ENCODE data around the gene ATG2A.

Gene ATG2A

GRCh38 chr11:64884019-64884418, 33.0 kb downstream of the ATG2A start:
- no peak for DNase-seq (ENCODE audit: low spot score)

DNA sequence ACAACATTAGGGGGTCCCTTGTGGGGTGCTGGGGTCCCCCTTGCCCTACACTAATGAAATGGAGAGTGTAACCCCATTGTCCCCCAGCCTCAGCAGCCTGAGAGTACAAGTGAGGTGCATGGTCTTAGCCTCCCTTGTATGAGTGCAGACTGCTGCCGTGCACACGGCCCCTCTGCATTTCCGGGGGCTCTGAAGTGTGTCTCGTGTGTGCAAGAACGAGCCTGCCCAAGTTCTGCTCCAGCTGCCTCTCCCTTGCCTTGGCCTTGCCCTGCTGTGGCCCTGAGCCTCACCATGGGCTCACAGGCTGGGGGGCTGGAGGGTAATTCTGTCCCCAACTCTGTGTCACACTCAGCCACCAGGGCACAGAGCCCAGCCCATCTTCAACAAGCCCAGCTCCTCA, 33.4 kb downstream of the ATG2A start:
- DNase-seq (ENCODE audit: low spot score): no peak

DNA sequence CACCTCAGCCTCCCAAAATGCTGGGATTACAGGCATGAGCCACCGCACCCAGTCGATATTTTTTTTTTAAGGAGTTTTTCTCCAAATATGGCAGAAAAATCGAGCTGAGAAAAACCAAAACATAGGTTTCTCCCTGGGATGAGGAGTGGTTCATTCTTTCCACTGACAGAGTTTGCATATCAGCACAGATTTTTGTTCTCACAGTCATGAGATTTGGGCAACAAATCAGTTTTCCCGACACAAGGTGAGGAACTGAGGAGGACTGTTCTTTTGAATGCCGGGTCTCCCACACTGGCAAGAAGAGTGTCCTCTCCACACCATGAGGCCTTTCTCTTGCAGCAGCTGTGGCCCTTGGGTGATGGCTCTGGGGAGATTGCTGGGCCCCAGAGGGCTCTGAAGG, 34.8 kb downstream of the ATG2A start:
- DNase-seq (ENCODE audit: low spot score): no peak

DNA sequence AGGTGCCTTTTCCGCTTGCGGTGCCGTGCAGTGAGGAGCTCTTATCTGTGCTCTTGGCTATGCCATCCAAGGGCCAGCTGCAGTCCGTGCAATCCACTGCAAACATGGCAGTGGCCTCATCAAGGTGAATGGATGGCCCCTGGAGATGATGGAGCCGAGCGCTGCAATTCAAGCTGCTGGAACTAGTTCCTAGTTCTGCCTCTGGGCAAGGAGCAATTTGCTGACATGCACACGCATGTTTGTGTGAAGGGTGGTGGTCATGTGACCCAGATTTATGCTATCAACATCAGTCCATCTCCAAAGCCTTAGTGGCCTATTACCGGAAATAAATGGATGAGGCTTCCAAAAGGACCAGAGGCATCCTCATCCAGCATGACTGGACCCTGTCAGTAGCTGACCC, 35.5 kb downstream of the ATG2A start:
- no peak for DNase-seq (ENCODE audit: low spot score)

DNA sequence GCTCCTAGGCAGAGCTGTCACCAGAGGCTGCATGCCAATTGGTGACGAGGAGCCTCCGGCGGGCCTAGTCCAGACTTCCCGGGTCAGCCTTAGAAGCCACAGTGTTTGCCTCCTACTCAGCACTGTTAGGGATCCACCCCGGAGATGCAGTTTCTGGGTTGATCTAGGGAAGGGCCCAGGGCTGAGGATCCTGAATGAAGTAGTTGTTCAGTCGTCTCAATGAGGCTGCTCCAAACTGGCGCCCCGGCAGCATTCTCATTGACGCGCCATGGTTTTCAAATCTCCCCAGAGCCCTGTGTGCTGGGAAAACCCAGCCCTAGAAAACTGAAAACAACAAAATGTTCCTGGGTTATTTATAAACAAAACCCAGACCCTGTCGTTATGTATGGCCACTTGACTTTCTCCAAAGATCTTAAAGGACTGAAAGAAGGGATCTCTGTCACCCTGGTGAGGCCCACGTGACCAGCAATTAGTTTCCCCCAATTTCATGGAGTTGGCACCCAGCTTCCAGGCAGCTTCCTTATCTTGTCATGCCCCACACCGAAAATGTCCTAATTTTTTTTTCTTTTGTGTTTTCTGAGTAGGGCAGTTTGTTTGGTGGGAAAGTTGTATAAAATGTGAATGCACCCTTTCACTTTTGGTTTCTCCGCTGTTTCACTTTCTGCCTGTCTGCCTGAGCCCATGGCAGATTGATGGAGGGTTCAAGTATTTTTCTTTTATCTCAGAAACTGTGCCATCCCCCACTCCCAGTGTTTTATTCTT, 36.6 kb downstream of the ATG2A start:
- no peak for DNase-seq (ENCODE audit: low spot score)

GRCh38 chr11:64879244-64879900, 37.6 kb downstream of the ATG2A start:
- no peak for DNase-seq (ENCODE audit: low spot score)

DNA sequence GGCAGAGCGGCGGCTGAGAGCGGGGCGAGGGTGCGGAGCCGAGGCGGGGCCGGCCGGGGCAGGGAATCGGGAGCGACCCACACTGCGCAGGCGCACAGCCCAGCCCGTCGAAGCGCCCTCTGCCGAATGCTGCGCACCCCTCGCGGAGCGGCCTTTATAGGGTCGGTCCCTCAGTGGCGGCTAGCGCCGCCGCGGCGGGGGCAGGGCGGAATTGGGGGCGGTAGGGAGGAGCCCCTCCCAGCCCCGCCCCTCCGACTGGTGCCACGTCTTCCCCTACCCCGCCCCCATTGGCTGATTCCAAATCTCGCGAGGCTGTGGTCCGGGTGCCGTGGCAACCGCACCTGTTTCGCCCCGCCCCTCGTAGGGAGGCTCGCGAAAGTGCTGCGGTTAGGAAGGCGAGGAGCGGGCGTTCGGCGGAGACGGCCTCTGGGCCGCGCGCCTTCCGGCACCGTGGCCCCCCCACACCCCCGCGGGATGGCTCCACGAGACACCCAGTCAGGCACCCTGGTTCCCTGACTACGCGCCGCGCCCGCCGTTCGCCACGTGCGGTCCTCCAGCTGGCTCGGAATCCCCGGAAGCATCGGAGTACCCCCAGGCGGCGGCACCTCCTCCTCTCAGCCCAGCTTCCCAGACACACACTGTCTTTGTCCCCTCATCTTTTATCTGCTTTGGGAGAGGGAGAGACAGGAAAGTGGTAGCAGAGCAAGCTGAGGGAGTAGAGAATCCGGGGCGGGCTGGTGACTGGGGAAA, 38.3 kb downstream of the ATG2A start, which contains the start of gene EHD1:
Gene EHD1, minus strand, starts transcription at position 128 of the 750 bp plus-strand sequence. CDS start 157 bp downstream, outside the sequence.
- peak; percentile 99 for DNase-seq (ENCODE audit: low spot score)

GRCh38 chr11:64878223-64878493, 38.9 kb downstream of the ATG2A start:
- no peak for DNase-seq (ENCODE audit: low spot score)

- no peak for DNase-seq (ENCODE audit: low spot score)
Measured at GRCh38 chr11:64877390-64878222, 39.4 kb downstream of the ATG2A start.

DNA sequence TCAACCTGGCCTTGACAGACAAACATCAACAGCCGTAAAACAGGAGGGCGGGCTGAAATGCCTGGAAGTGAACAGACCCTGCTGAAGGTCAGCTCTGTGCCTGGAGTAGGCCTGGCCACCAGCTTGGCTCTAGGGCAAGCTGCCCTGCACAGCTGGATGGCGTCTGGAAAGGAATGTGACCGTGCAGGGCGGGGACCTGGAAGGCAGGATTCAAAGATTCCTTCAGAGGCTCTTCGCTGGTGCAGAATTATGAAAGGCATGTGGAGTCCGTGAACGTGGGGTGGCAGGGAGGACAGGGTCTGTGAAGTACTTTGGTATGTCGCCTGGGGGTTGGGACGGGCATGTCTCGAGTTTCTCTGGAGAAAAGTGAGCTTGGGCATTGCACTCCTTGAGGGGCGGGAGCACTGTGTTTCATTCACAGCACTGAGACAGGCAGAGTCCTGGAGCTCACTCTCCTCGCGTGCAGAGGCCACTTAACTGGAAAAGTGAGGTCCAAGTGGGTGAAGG, 40.1 kb downstream of the ATG2A start:
- no peak for DNase-seq (ENCODE audit: low spot score)

DNA sequence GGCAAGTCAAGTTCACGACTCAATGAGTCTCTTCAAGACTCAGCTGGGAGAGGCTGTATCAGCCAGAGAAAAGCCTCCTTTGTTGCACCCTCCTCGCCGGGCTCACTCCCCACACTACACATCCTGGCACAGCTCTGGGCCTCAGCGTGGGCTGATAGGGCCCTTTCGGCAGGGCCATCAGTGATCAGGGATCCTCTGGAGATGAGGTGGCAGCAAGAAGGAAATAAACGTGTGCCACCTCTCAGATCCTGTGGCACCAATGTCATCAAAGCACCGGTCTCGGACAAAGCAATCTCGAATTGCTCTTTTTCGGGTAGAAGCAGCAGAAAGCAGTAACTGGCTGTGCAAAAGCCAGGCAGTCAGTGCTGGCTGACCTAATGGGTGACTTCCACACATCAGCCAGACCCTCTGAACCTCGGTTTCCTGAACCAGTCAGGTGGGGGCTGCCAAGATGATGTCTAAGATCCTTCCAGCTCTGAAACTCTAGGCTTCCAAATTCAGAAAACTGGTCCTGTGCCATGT, 40.7 kb downstream of the ATG2A start:
- DNase-seq (ENCODE audit: low spot score): no peak

DNA sequence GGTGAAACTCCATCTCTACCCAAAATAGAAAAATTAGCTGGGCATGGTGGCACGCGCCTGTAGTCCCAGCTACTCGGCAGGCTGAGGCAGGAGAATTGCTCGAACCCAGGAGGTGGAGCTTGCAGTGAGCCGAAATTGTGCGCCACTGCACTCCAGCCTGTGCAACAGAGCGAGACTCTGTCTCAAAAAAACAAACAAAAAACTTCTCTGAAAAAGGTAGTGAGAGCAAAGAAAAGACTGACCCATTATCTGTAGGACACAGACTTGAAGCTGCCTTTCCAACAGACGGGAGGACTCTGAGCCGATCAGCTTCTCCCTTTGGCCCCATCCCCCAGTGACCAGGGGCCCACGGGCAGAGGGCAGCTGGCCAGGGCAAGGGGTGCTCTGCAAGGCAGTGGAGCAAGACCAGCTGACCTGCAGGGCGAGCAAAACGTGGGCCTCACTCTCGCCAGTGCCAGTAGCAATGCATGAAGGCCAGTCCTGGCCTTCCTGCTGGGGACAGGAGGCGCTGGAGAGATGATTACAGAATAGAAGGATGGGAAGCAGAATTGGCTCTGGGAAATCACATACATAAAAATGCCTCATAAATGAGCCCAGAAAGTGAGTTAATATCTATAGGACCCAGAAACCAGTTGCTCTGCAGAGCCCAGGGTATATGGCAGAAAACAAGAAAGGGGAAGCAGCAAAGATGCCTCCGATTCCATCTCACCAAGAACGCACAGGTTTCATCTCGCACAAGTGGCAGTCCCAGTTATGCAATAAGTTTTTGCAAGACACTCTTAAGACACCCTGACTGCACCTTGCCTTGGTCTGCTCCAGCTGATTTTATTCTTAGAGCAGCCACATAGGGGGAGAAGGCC, 41.4 kb downstream of the ATG2A start:
- no peak for DNase-seq (ENCODE audit: low spot score)

DNA sequence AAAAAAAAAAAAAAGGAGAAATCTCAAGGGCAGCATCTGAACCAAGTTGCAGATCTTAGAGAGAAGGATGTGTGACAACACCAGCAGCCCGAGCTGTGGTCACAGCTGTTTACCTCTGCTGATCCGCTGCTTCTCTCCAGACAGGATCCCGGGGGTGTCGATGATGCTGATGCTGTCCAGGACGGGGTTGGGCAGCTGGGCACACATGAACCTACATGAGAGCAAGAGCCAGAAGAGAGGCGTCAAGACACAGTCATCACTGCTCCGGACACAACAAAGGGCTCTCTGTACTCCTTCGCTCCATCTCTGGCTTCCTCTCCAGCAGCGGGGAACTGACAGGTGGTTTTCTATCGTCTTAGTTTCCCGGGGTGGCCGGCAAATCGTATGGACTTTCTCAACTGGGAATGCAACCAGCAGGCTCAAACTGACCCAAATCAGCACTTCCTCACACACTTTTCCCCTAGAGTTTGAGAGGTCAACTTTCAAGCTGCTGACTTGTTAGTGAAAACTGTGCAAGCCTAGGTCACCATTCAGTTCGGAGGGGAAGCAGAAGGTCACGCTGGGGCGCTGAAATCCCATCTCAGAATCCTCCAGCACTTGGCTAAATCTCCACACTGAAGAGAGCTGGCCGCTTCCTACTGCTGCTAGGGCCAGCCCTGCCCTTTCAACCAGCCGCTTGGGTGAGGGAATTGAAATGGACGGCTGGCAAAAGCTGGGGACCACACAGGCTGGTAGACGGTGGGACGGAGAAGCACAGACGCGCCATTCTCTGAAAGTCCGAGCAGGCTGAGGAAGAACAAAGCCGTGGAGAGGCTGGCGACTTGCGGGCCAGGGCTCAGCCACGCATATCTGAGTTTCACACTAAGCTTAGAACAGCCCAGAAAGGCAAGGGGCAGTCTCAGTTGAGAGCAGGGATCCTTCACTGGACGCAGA, 42.4 kb downstream of the ATG2A start:
- DNase-seq (ENCODE audit: low spot score): no peak

GRCh38 chr11:64872790-64873488, 44.1 kb downstream of the ATG2A start:
- no peak for DNase-seq (ENCODE audit: low spot score)

DNA sequence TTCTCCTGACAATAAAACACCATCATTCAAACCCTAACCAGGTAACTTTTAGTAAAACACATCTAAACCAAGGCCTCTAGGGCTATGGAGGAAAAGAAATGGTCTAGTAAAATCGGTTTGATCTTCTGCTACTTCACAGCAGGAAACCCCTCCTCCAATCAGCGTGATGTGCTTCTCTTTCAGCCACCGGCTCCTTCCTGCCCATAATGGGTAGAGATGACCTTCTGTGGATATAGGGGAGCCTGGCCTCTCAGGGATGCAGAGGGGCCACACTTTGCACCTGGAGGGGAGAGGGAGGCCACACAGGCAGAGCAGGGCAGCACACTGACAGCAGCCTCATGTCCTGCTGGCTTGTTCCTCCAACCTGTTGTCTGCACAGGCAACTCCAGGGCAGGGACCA, 45.5 kb downstream of the ATG2A start:
- DNase-seq (ENCODE audit: low spot score): no peak

- no peak for DNase-seq (ENCODE audit: low spot score)
Measured at GRCh38 chr11:64870893-64871466, 46.0 kb downstream of the ATG2A start.

DNA sequence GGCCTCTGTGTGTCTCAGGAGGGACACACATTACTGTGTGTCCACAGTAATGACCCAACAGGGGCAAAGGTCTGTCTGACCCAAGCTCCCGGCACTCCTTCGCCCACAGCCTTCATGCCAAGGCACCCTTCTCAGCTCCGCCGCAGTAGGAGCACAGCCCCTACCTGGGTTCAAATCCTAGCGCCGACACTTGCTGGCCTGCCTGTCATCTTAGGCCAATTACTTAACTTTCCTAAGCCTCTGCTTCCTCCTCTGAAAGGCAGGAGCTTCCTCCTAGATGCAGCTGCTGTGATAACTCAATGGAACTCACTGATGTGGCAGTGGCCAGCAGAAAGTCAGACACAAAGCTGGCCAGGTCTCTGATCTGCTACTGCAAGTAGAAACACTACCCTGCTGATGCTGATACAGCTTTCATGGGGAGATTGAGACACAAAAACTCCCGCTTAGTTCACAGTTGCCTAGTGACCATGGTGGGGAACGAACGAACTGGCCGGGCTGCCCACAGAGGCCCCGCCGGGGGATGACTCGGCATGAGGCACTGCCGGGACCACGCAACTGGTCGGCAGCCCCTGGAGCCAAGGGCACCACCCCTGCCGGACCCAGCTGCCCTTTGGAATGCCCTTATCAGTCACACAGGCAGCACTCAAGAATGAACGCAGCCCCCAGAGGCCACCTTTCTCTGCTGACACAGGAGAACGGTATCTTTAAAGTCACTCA, 46.7 kb downstream of the ATG2A start:
- no peak for DNase-seq (ENCODE audit: low spot score)

DNA sequence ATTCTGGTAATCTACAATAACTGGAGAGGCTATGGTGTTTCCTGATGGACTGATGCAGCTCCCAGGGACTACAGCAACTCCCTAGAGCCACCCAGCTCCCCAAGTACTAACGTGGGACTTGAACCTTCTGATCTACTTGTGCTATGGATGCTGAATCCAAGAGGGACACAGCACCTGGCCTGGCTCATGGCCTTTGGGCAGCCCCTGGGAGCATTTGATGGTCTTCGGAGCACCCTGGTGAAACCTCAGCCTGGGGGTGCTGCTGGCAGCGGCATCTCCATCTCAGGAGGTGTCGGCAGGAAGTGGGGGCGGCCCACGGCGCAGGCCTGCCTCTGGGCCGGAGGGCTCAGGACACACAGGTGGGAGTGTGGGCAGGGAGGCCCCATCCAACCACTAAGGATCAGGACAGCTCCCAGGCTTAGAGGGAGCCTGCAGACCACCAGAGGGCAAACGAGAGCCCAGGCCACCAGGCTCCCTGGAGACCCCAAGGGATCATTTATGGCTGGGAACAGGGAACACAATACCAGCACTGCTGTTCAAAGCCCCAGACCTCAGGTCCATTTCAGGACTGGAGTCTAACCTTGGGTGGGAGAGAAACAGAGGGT, 47.3 kb downstream of the ATG2A start:
- DNase-seq (ENCODE audit: low spot score): no peak

Measured in ecto neural progenitor cell (in vitro differentiated cells).